Erythroblast (primary cell): ENCODE results near the gene TMEM135.

ENCODE experiments used
- GATA1 ChIP-seq: IDR thresholded peaks from 2 replicates; pipeline ENCODE4 v1.6.1; 2011; ENCODE audit warnings: low read depth, mild to moderate bottlenecking, control low read depth, low read length, moderate library complexity
- POLR2A ChIP-seq: IDR thresholded peaks from 2 replicates; pipeline ENCODE4 v1.6.1; 2011; ENCODE audit warnings: mild to moderate bottlenecking, low read length

GRCh38 chr11:87036756-87037449, 831 bp upstream of the TMEM135 start:
- TF ChIP-seq POLR2A (no peak), GATA1 (no peak)
